CD4-positive, alpha-beta T cell (primary cell): ENCODE data around the gene UBL5. TPM values are rescaled to one million over a fixed set of nuclear protein-coding genes. Genes with fewer than 3 reads are reported as not detected.

Experiments used
- ATAC-seq: fragments of 200-7000 bp; cut with Tn5 transposase; one replicate; pipeline ENCODE4 v1.10.0; 2022; ENCODE audit warnings: mild to moderate bottlenecking; ENCODE audit not compliant: poor library complexity
- CTCF ChIA-PET: fragments of 350-600 bp; sonication (Branson Sonifier 250); formaldehyde crosslinking; loops from one replicate; lab custom pipeline; 2021; ENCODE audit warnings: antibody characterized with exemption, inconsistent platforms; lab: Charles Lee
- POLR2A ChIA-PET: fragments of 350-600 bp; sonication (Branson Sonifier 250); formaldehyde crosslinking; loops from one replicate; lab custom pipeline; 2021; ENCODE audit warnings: antibody characterized with exemption, inconsistent platforms; lab: Charles Lee
- DNase-seq, 14 experiments: peaks; one replicate each; pipeline ENCODE4 v3.0.0-alpha.2; 2013 to 2020; ENCODE audit warnings: mixed read lengths in 2 of 14
- H3K27ac ChIP-seq, 2 donors: one replicate each; pipeline versions ENCODE4 v1.5.1 to v1.7.0; 2013; ENCODE audit warnings: low read length in 2 of 2, low read depth in 1 of 2, mild to moderate bottlenecking in 1 of 2
- H3K27me3 ChIP-seq, 2 experiments: 1 replicate in 1 of 2; 2 replicates in 1 of 2; pipeline versions ENCODE4 v1.6.1 to v1.7.0; 2013; ENCODE audit warnings: low read length in 2 of 2, control low read depth in 1 of 2, mild to moderate bottlenecking in 1 of 2, moderate library complexity in 1 of 2; ENCODE audit not compliant: insufficient read depth in 2 of 2, control insufficient read depth in 1 of 2
- H3K36me3 ChIP-seq: one replicate; pipeline ENCODE4 v1.6.1; 2013; ENCODE audit warnings: low read length, control low read depth; ENCODE audit not compliant: insufficient read depth
- H3K4me1 ChIP-seq: one replicate; pipeline ENCODE4 v1.6.1; 2013; ENCODE audit warnings: low read length, control low read depth; ENCODE audit not compliant: insufficient read depth
- H3K4me3 ChIP-seq: one replicate; pipeline ENCODE4 v1.5.1; 2013; ENCODE audit warnings: mild to moderate bottlenecking, low read length, moderate library complexity
- H3K9me3 ChIP-seq, 2 experiments: 1 replicate in 1 of 2; 2 replicates in 1 of 2; pipeline versions ENCODE4 v1.6.1 to v1.7.0; 2013; ENCODE audit warnings: low read length in 2 of 2, mild to moderate bottlenecking in 2 of 2, control low read depth in 1 of 2, moderate library complexity in 1 of 2; ENCODE audit not compliant: control insufficient read depth in 1 of 2, insufficient read depth in 1 of 2
- H3K27ac Mint-ChIP-seq: one replicate; pipeline ENCODE4 v1.8.0; 2020; ENCODE audit warnings: mixed read lengths
- H3K27me3 Mint-ChIP-seq: one replicate; pipeline ENCODE4 v1.8.0; 2021; ENCODE audit warnings: mixed read lengths
- H3K36me3 Mint-ChIP-seq: one replicate; pipeline ENCODE4 v1.8.0; 2021; ENCODE audit warnings: low read depth, mixed read lengths
- H3K4me1 Mint-ChIP-seq: one replicate; pipeline ENCODE4 v1.8.0; 2021; ENCODE audit warnings: low read depth, mixed read lengths
- H3K4me3 Mint-ChIP-seq: one replicate; pipeline ENCODE4 v1.8.0; 2020; ENCODE audit warnings: mild to moderate bottlenecking, mixed read lengths
- H3K9me3 Mint-ChIP-seq: one replicate; pipeline ENCODE4 v1.8.0; 2020; ENCODE audit warnings: mixed read lengths
- CTCF ChIP-seq: fragments of 200-600 bp; IDR thresholded peaks from one replicate; pipeline ENCODE4 v1.8.0; 2022; ENCODE audit warnings: antibody characterized with exemption, mild to moderate bottlenecking
- intact Hi-C, 2 experiments: fragments of 100-400 bp; cut with DNase I in 1 of 2; cut with micrococcal nuclease in 1 of 2; formaldehyde crosslinking; loops; one replicate each; pipeline versions ENCODE4 v1.15.1 to v1.9.0; 2023 to 2025; cut with DNase I, micrococcal nuclease
- total RNA-seq, 174 experiments: library from RNA in 2 of 174; stranded (reverse) in 2 of 174; gene quantifications; one replicate each; pipeline ENCODE4 v1.2.3 and lab custom pipeline; 2021 to 2026

The UBL5 gene
- total RNA-seq, 2 experiments from 2014 or later = 163 to 165 TPM

- POLR2A ChIA-PET = no interaction called here
- TF ChIP-seq CTCF = no peak
- no peak overlapping the region for H3K4me3 Mint-ChIP-seq
Observed at GRCh38 chr19:9878511-9879196, 50.9 kb downstream of the UBL5 start.

More at GRCh38 chr19:9878511-9879196, 50.9 kb downstream of the UBL5 start:
- no peak overlapping the region for H3K27ac ChIP-seq
- Mint-ChIP-seq H3K9me3 (no peaks in the 10 kb centered on the region), H3K36me3 (no peaks in the 10 kb centered on the region), H3K27me3 (no peaks in the 10 kb centered on the region), H3K4me1 (no peaks in the 10 kb centered on the region), H3K27ac (no peak overlapping the region)
- DNase-seq (no peak), ATAC-seq (no peak)
- H3K4me1 ChIP-seq = no peaks in the 10 kb centered on the region
- no peaks in the 10 kb centered on the region for H3K36me3 ChIP-seq
- CTCF ChIA-PET = no interaction called here
- no peaks in the 10 kb centered on the region for H3K9me3 ChIP-seq
- intact Hi-C loops = no loop called here
- no peak overlapping the region for H3K4me3 ChIP-seq
- H3K27me3 ChIP-seq = no peaks in the 10 kb centered on the region

Other genes with a start within 250 kb of the UBL5 start
- gene ZNF121, start 243.4 kb upstream of the UBL5 start, total RNA-seq = 10 to 100 TPM; 42.0 to 42.1 TPM
- gene ZNF561, start 206.7 kb upstream of the UBL5 start, total RNA-seq = 10 to 100 TPM; 45.1 to 46.2 TPM
- gene ZNF562, start 152.8 kb upstream of the UBL5 start, total RNA-seq = 10 to 100 TPM; 12.8 to 13.3 TPM
- 1 to 10 TPM; 7.9 to 8.5 TPM for gene ZNF846, start 59.2 kb upstream of the UBL5 start, total RNA-seq
- 10 to 100 TPM; 33.4 to 38.4 TPM for gene FBXL12, start 8.8 kb upstream of the UBL5 start, total RNA-seq
- 10 to 100 TPM; 33.2 to 35.3 TPM for gene PIN1, start 7.4 kb downstream of the UBL5 start, total RNA-seq
- 1 to 10 TPM; 4.1 to 4.8 TPM for gene OLFM2, start 108.6 kb downstream of the UBL5 start, total RNA-seq
- 1 to 10 TPM; 4.4 to 5.2 TPM for gene COL5A3, start 182.6 kb downstream of the UBL5 start, total RNA-seq
- not detected for gene RDH8, start 185.6 kb downstream of the UBL5 start, total RNA-seq